Esophagus mucosa (tissue), 1 donor: ENCODE results near the gene NID2. TPM values are rescaled to one million over a fixed set of nuclear protein-coding genes. Genes with fewer than 3 reads are reported as not detected.

Source experiments
- ATAC-seq: fragments of 200-7000 bp; cut with Tn5 transposase; one replicate; pipeline ENCODE4 v1.9.1; 2020
- total RNA-seq: library from RNA; stranded (reverse); gene quantifications from one replicate; pipeline ENCODE4 v1.2.4, GENCODE V29; 2023
- donor health status: DM: yes; HTN: yes; CAD: no.

NID2 gene, protein sequence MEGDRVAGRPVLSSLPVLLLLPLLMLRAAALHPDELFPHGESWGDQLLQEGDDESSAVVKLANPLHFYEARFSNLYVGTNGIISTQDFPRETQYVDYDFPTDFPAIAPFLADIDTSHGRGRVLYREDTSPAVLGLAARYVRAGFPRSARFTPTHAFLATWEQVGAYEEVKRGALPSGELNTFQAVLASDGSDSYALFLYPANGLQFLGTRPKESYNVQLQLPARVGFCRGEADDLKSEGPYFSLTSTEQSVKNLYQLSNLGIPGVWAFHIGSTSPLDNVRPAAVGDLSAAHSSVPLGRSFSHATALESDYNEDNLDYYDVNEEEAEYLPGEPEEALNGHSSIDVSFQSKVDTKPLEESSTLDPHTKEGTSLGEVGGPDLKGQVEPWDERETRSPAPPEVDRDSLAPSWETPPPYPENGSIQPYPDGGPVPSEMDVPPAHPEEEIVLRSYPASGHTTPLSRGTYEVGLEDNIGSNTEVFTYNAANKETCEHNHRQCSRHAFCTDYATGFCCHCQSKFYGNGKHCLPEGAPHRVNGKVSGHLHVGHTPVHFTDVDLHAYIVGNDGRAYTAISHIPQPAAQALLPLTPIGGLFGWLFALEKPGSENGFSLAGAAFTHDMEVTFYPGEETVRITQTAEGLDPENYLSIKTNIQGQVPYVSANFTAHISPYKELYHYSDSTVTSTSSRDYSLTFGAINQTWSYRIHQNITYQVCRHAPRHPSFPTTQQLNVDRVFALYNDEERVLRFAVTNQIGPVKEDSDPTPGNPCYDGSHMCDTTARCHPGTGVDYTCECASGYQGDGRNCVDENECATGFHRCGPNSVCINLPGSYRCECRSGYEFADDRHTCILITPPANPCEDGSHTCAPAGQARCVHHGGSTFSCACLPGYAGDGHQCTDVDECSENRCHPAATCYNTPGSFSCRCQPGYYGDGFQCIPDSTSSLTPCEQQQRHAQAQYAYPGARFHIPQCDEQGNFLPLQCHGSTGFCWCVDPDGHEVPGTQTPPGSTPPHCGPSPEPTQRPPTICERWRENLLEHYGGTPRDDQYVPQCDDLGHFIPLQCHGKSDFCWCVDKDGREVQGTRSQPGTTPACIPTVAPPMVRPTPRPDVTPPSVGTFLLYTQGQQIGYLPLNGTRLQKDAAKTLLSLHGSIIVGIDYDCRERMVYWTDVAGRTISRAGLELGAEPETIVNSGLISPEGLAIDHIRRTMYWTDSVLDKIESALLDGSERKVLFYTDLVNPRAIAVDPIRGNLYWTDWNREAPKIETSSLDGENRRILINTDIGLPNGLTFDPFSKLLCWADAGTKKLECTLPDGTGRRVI (N-terminal part only)
- total RNA-seq = 2.3 TPM

- peak; percentile 55 for ATAC-seq
Observed at GRCh38 chr14:52068615-52069306, at the start of gene NID2. TSS of gene NID2 (minus strand) at chr14:52069059. CDS start at chr14:52068994, 65 bp downstream.

DNA sequence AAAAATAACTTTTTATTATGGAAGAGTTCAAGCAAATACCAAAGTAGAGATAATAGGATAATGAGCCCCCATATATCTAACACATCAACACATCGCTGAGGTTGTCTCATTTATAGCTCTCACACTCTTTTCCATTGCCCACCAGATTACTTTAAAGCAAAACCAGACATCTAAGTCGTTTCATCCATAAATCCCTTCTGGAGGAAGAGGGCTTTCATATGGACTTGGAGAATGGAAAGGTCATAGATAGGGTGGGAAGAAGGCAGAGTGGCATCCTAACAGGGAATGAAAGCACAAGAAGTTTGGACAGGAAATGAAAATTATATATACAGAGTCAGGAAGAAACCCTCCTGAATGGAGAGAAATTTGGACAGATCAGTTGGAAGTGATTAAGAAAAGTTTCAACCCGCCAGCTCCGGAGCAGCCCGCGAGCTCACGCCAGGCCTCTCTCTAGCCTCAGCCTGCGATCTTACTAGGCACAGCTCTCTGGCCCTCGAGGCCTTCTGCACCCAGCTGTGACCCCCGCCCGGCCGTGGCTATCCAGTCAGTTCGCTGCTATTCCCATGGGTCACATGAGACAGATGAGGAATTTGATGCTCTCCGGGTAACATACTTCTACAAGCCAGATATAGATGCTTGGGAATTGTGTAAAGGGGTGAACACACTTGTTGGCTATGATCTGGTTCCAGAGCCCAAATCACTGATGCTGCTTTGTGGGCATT is 48.4 kb upstream of the NID2 start:
- ATAC-seq = no peak

- ATAC-seq = no peak
Observed at GRCh38 chr14:52115286-52115685, 46.4 kb upstream of the NID2 start.

DNA sequence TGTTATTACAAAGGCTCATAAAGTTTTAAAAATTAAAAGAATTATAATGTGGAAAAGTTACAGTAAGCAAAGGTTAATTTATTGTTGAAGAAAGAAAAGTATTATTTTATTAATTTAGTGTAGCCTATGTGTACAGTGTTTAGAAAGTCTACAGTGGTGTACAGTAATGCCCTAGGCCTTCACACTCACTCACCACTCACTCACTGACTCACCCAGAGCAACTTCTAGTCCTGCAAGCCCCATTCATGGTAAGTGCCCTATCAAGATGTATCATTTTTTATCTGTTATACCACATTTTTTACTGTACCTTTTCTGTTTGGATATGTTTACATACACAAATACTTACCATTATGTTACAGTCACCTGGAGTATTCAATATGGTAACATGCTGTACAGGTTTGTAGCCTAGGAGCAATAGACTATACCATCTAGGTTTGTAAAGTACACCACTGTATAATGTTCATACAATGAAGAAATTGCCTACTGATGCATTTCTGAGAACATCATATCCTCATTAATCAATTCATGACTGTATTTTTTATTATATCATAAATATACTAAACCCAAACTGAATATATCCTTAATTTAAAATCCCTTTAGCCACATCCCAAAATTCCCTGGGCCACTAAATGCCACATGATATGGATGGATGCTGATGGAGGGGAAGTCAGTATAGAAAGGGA is 43.6 kb upstream of the NID2 start:
- ATAC-seq = no peak

DNA sequence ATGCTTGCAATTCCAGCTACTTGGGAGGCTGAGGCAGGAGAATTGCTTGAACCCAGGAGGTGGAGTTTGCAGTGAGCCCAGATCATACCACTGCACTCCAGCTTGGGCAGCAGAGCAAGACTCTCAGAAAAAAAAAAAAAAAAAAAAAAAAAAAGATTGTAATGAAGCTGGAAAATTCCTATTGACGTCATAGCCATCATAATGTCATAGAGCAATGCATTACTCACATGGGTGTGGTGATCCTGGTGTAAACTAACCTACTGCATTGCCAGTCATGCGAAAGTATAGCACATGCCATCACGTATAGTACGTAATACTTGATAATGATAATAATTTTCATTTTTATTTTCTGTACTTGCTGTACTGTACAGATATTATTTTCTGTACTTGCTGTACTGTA is 42.7 kb upstream of the NID2 start:
- ATAC-seq = peak; percentile 56

DNA sequence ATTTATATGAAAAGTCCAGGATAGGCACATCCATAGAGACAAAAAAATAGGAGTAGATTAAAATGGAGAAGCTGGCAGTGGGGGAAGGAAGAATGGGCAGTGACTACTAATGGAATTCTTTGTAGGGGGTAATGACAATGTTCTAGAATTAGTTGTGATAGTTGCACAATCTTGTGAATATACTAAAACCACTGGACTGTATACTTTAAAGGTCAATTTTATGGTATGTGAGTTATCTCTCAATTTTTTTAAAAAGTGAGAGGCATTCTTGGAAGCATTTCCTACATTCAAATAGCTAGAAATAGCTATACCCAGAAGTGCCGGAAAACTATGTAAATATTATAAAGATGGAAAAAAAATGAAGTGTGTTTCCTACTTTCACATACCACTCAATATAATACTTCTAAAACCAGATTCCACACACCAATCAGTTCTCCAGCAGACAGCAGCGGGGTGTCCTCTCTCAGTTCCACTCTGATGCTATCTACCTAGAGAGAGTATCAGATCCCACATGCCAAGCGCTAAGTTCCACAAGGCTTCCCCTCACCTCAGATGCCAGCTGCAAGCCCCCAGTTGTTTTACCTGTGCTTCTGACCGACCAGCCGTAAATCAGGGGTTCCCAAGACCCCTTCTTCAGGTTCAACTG is 41.7 kb upstream of the NID2 start:
- ATAC-seq = no peak

DNA sequence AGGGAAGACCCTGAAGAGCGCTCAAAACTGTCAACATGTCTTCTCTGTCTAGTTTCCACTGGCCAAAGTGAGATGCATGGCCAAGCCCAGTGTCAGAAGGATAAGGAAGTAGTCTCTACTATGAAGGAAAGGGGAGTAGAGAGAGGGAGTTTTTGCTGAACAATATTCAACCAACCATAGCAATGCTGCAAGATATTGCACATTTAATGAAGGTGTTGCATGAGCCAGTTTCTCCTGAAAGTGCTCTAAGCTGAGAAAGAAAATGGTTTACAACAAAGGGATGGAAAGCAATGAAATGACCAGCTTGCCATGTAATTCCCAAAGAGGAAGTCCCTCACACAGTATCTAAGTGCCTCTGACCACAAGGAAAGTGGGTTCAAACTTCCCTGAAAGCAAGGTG is 40.0 kb upstream of the NID2 start:
- ATAC-seq = no peak

DNA sequence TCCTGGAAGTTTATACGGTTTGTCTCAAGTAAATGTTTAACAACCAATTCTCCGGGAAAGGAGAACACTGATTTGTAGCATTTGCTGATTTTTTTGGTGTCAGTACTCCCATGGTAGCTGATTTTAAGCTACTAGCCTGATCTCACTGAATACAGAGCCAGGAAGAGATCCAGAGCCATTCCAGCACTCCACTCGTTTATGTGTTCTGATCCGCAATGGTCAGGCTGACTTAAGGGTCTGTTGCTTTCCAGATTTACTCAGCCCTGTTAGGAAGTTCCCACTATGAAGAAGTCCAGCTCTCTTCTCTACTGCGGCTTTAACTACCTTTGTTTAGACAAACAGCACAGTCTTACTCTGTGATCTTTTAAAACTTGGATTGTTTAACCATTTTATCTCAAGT is 38.0 kb upstream of the NID2 start:
- ATAC-seq = no peak

- ATAC-seq = no peak
Observed at GRCh38 chr14:52103416-52103815, 34.6 kb upstream of the NID2 start.

DNA sequence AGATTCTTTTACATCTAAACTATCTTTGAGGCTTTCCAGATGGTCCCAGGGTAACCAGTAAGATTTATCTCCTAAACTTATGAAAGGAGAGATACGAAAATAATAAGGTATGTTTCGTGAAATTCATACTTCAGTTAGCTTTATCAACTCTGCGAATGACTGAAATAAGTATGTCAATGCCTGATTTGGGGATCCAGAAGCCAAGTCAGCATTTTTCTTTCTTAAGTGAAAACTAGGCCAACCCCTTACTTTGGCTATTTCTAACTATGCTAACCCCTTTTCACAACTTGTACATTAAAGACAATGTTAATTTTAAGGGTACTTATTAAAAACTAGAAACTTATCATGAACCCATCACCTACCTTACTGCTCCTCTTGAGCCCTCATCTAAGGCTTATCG is 26.9 kb upstream of the NID2 start:
- no peak for ATAC-seq

DNA sequence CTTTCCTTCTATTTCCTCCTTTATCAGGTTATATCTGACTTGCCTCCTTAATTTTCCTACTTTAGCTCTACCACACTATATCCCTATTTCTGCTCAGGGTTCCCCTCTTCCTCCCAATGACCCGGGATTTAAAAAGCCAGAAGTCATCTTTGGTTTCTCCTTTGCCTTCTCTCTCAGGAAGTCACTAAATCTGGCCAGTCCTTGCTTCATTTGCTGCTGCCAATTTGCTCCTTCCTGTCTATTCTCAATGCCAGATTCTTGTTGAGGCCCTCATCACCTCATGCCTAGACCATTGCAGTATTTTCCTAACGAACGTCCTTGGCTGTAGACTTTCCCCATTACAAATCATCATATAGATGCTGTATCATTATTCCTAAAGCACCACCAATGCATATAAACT is 26.5 kb upstream of the NID2 start:
- no peak for ATAC-seq

GRCh38 chr14:52094546-52095271 is 25.9 kb upstream of the NID2 start:
- ATAC-seq = no peak

GRCh38 chr14:52091928-52092327 is 23.1 kb upstream of the NID2 start:
- no peak for ATAC-seq

- ATAC-seq = no peak
Observed at GRCh38 chr14:52090936-52091335, 22.1 kb upstream of the NID2 start.

DNA sequence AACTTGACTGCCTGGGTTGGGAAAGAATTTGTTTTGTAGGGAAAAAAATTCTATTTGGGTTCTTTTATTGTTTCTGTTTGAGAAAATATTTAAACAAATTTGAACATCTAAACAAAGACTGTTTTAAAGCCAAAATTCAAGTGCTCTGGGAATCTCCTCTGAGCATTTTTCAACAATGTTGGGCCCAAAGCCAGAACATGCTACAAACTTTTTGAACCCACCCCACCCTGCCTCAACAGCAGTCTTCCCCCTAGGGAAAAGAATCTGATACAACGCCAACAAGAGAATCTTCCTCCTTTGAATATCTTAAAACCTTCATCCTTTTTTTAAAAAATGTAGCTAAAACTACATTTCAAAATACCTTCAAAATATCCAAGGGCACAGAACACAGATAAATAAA is 20.4 kb upstream of the NID2 start:
- no peak for ATAC-seq

DNA sequence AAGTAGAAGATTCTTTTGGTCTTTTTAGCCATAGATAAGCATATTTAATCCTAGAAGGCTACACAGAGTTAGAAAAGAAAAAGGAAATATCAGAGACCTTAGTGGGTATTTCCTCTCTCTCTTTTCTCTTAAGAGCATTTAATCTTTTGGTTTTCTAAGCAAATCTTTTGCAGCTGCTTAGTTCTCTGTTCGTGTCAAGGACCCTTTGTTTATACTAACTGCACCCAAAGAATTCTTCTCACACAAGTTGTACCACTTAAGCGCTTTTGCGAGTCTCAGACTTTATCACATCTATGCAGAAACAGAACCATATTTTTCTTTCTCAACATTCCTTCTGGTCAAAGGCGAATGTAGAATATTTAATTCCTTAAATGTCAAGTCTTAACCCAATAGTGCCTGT is 17.9 kb upstream of the NID2 start:
- no peak for ATAC-seq

- ATAC-seq = no peak
Observed at GRCh38 chr14:52082903-52083302, 14.0 kb upstream of the NID2 start.

- no peak for ATAC-seq
Observed at GRCh38 chr14:52081964-52082363, 13.1 kb upstream of the NID2 start.
